Activated T-helper 1 cell treated with anti-CD3 and anti-CD28 coated beads, Interleukin-12 subunit alpha, Interleukin-12 subunit beta, Interleukin-2, Interleukin-4 antibody, amounts not matched to agents 30 ng/mL and 10 ng/mL and 1 ng/mL, durations not matched to agents 14 hours and 24 hours and 36 hours (primary cell): ENCODE data around the gene SCGB1D2. TPM values are rescaled to one million over a fixed set of nuclear protein-coding genes. Genes with fewer than 3 reads are reported as not detected.

Experiments
- DNase-seq: peaks from one replicate; pipeline ENCODE4 v3.0.0; 2021; ENCODE audit warnings: low spot score
- H3K27ac Mint-ChIP-seq: one replicate; pipeline ENCODE4 v1.8.0; 2021; ENCODE audit warnings: mild to moderate bottlenecking, mixed read lengths
- H3K27me3 Mint-ChIP-seq: one replicate; pipeline ENCODE4 v1.8.0; 2022; ENCODE audit warnings: mild to moderate bottlenecking, moderate library complexity, mixed read lengths; ENCODE audit not compliant: insufficient read depth
- H3K36me3 Mint-ChIP-seq: one replicate; pipeline ENCODE4 v1.8.0; 2021; ENCODE audit warnings: low read depth, mixed read lengths
- H3K4me1 Mint-ChIP-seq: one replicate; pipeline ENCODE4 v1.8.0; 2021; ENCODE audit warnings: low read depth, mixed read lengths
- H3K4me3 Mint-ChIP-seq: one replicate; pipeline ENCODE4 v1.8.0; 2021; ENCODE audit warnings: mild to moderate bottlenecking, moderate library complexity, mixed read lengths
- H3K9me3 Mint-ChIP-seq: one replicate; pipeline ENCODE4 v1.8.0; 2021; ENCODE audit warnings: mixed read lengths
- intact Hi-C: fragments of 100-400 bp; cut with micrococcal nuclease; formaldehyde crosslinking; loops from one replicate; pipeline ENCODE4 v1.15.1; 2024
- total RNA-seq: library from RNA; stranded (reverse); gene quantifications from 2 replicates; pipeline ENCODE4 v1.2.3, GENCODE V29; 2022

Gene SCGB1D2
- total RNA-seq, 1 donor from 2014 or later = not detected

DNA sequence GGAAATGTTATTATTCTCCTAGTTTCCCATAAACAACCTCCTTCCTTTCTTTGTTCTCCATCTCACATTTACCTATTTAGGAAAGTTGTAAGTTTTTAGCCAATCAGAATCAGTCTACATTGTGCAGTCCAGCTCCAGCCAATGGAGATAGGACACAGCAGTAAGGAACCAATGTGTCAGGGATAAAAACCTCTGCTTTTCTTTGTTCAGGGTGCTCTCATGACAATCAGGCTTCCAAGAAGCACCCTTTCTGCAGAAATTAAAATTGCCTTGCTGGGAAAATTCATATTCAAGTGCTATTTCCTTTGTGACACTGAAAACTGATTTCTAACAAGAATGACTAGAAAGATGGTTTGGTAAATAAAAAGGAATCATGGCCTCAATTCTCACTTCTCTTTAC is 18.9 kb upstream of the SCGB1D2 start:
- no peak overlapping the region for H3K27ac Mint-ChIP-seq
- no peak for DNase-seq
- no peak overlapping the region for H3K4me3 Mint-ChIP-seq
- H3K9me3 Mint-ChIP-seq = peaks cover 31% of the 10 kb centered on the region
- intact Hi-C loops = no loop called here
- peaks cover 2% of the 10 kb centered on the region for H3K36me3 Mint-ChIP-seq
- no peaks in the 10 kb centered on the region for H3K27me3 Mint-ChIP-seq
- no peaks in the 10 kb centered on the region for H3K4me1 Mint-ChIP-seq

DNA sequence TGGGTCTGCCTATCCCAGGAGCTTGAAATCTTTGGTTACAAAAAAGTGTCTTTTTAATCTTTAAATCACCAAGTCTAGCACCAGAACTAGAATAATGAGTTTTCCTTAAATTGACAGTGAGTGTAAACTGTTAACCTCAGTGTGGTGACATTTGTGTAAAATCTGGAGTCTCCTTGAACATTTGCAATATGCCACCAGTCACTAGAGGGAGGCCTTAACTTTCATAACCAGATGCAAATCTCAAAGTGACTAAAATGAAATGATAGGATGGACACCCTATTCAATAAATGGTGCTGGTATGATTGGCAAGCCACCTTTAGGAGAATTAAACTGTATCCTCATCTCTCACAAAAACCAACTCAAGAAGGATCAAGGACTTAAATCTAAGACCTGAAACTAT is 8.3 kb upstream of the SCGB1D2 start:
- Mint-ChIP-seq H3K27ac (no peak overlapping the region), H3K4me3 (no peak overlapping the region), H3K9me3 (no peaks in the 10 kb centered on the region), H3K36me3 (no peaks in the 10 kb centered on the region), H3K27me3 (peaks cover 20% of the 10 kb centered on the region), H3K4me1 (no peaks in the 10 kb centered on the region)
- intact Hi-C loops = loop anchor here (5.0 kb wide), 1 partner anchor 79 kb away; no protein-coding TSS in a partner anchor
- no peak for DNase-seq

DNA sequence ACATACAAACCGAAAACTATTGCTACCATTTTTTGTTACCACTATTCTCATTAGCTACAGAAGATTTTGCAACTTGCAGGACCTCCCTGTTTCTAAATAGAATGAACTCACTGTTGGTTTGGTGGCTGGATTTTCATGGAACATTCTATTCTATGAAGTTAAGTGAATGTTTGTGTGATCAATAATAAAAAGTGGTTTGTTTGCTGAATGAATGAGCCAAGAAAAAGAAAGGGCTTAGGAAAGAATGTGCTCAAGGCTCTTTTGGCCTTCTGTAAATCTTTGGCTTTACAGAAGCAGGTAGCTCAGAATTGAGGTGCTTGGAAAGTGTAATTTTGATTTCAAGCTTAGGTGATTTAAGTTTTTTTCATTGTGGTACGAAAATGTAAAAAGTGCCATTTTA is 5.9 kb upstream of the SCGB1D2 start:
- Mint-ChIP-seq H3K36me3 (no peaks in the 10 kb centered on the region), H3K4me1 (no peaks in the 10 kb centered on the region), H3K27me3 (peaks cover 20% of the 10 kb centered on the region), H3K4me3 (no peak overlapping the region), H3K27ac (no peak overlapping the region), H3K9me3 (no peaks in the 10 kb centered on the region)
- intact Hi-C loops = no loop called here
- no peak for DNase-seq

DNA sequence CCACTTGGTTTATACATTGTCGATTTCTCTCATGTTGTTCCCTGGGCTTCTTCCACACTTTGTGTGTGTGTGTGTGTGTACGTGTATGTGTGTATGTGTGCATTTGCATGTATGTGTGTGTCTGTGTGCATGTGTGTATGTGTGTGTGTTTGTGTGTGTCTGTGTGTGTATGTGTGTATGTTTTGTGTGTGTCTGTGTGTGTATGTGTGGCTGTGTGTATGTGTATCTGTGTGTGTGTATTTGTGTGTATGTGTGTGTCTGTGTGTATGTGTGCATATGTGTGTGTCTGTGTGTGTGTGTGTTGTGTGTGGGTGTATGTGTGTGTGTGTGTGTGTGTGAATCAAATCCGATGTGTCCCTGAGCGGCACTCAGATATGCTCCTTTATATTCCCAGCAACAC is 4.5 kb upstream of the SCGB1D2 start:
- no peak overlapping the region for H3K27ac Mint-ChIP-seq
- H3K4me3 Mint-ChIP-seq = no peak overlapping the region
- no peaks in the 10 kb centered on the region for H3K9me3 Mint-ChIP-seq
- no peak for DNase-seq
- H3K36me3 Mint-ChIP-seq = no peaks in the 10 kb centered on the region
- H3K27me3 Mint-ChIP-seq = peaks cover 20% of the 10 kb centered on the region
- no peaks in the 10 kb centered on the region for H3K4me1 Mint-ChIP-seq
- intact Hi-C loops = no loop called here

- intact Hi-C loops = no loop called here
- Mint-ChIP-seq H3K4me3 (no peak overlapping the region), H3K4me1 (no peaks in the 10 kb centered on the region), H3K9me3 (no peaks in the 10 kb centered on the region), H3K36me3 (no peaks in the 10 kb centered on the region), H3K27me3 (peaks cover 17% of the 10 kb centered on the region), H3K27ac (no peak overlapping the region)
- no peak for DNase-seq
Observed at GRCh38 chr11:62238151-62238550, 3.9 kb upstream of the SCGB1D2 start.

DNA sequence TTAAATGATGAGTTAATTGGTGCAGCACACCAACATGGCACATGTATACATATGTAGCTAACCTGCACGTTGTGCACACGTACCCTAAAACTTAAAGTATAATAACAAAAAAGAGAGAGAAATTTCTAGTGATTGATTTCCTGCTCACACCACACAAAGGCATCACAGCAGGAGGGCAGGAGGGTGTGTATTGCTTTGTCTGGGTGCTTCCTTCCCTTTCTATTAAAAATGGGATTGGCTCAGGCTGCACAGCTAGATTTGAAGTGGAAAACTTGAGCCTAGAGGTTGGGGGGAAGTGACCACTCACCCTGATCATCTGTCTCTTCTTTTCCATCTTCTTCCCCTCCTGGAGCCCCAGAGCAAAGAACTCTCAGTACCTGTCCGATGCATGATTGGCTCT is 944 bp upstream of the SCGB1D2 start:
- H3K4me1 Mint-ChIP-seq = no peaks in the 10 kb centered on the region
- H3K4me3 Mint-ChIP-seq = no peak overlapping the region
- intact Hi-C loops = no loop called here
- no peaks in the 10 kb centered on the region for H3K9me3 Mint-ChIP-seq
- peaks cover 6% of the 10 kb centered on the region for H3K27me3 Mint-ChIP-seq
- no peaks in the 10 kb centered on the region for H3K36me3 Mint-ChIP-seq
- no peak for DNase-seq
- H3K27ac Mint-ChIP-seq = no peak overlapping the region

GRCh38 chr11:62245271-62245753 is 3.3 kb downstream of the SCGB1D2 start:
- H3K27ac Mint-ChIP-seq = no peak overlapping the region
- H3K36me3 Mint-ChIP-seq = no peaks in the 10 kb centered on the region
- peaks cover 9% of the 10 kb centered on the region for H3K27me3 Mint-ChIP-seq
- intact Hi-C loops = loop anchor here (5.0 kb wide), 1 partner anchor 293 kb away; the partner anchor contains the start of gene BEST1
- no peaks in the 10 kb centered on the region for H3K4me1 Mint-ChIP-seq
- no peak for DNase-seq
- peaks cover 11% of the 10 kb centered on the region for H3K9me3 Mint-ChIP-seq
- H3K4me3 Mint-ChIP-seq = no peak overlapping the region

- peaks cover 33% of the 10 kb centered on the region for H3K9me3 Mint-ChIP-seq
- peaks cover 7% of the 10 kb centered on the region for H3K27me3 Mint-ChIP-seq
- no peak overlapping the region for H3K4me3 Mint-ChIP-seq
- no peaks in the 10 kb centered on the region for H3K4me1 Mint-ChIP-seq
- intact Hi-C loops = no loop called here
- no peak for DNase-seq
- H3K36me3 Mint-ChIP-seq = no peaks in the 10 kb centered on the region
- H3K27ac Mint-ChIP-seq = no peak overlapping the region
Observed at GRCh38 chr11:62251698-62252097, 9.7 kb downstream of the SCGB1D2 start.

- Mint-ChIP-seq H3K4me3 (no peak overlapping the region), H3K27me3 (peaks cover 10% of the 10 kb centered on the region), H3K4me1 (no peaks in the 10 kb centered on the region), H3K27ac (no peak overlapping the region), H3K9me3 (peaks cover 33% of the 10 kb centered on the region), H3K36me3 (no peaks in the 10 kb centered on the region)
- DNase-seq = no peak
- intact Hi-C loops = no loop called here
Observed at GRCh38 chr11:62253999-62254542, 12.0 kb downstream of the SCGB1D2 start.

GRCh38 chr11:62256281-62256680 is 14.2 kb downstream of the SCGB1D2 start:
- no peak for DNase-seq
- intact Hi-C loops = no loop called here
- peaks cover 8% of the 10 kb centered on the region for H3K27me3 Mint-ChIP-seq
- H3K36me3 Mint-ChIP-seq = no peaks in the 10 kb centered on the region
- no peak overlapping the region for H3K4me3 Mint-ChIP-seq
- H3K9me3 Mint-ChIP-seq = peaks cover 16% of the 10 kb centered on the region
- no peaks in the 10 kb centered on the region for H3K4me1 Mint-ChIP-seq
- no peak overlapping the region for H3K27ac Mint-ChIP-seq

- Mint-ChIP-seq H3K36me3 (peaks cover 2% of the 10 kb centered on the region), H3K27me3 (peaks cover 16% of the 10 kb centered on the region), H3K4me3 (no peak overlapping the region), H3K4me1 (no peaks in the 10 kb centered on the region), H3K9me3 (peaks cover 3% of the 10 kb centered on the region), H3K27ac (no peak overlapping the region)
- DNase-seq = no peak
- intact Hi-C loops = no loop called here
Observed at GRCh38 chr11:62260261-62260953, 18.4 kb downstream of the SCGB1D2 start.

GRCh38 chr11:62264004-62264403 is 22.0 kb downstream of the SCGB1D2 start:
- no peaks in the 10 kb centered on the region for H3K4me1 Mint-ChIP-seq
- DNase-seq = no peak
- H3K27ac Mint-ChIP-seq = no peak overlapping the region
- intact Hi-C loops = no loop called here
- peaks cover 3% of the 10 kb centered on the region for H3K9me3 Mint-ChIP-seq
- H3K4me3 Mint-ChIP-seq = no peak overlapping the region
- H3K27me3 Mint-ChIP-seq = peaks cover 10% of the 10 kb centered on the region
- peaks cover 2% of the 10 kb centered on the region for H3K36me3 Mint-ChIP-seq

GRCh38 chr11:62266558-62266957 is 24.5 kb downstream of the SCGB1D2 start:
- peaks cover 15% of the 10 kb centered on the region for H3K27me3 Mint-ChIP-seq
- H3K36me3 Mint-ChIP-seq = peaks cover 2% of the 10 kb centered on the region
- H3K9me3 Mint-ChIP-seq = peaks cover 3% of the 10 kb centered on the region
- no peak overlapping the region for H3K4me3 Mint-ChIP-seq
- intact Hi-C loops = no loop called here
- no peak for DNase-seq
- H3K4me1 Mint-ChIP-seq = no peaks in the 10 kb centered on the region
- peak overlapping the region; percentile 24 for H3K27ac Mint-ChIP-seq
